Prostate gland (tissue), 2 donors: Measurements from ENCODE around the gene SMYD2. TPM values are rescaled to one million over a fixed set of nuclear protein-coding genes. Genes with fewer than 3 reads are reported as not detected.
A peak's percentile ranks its signal among the peaks of the same experiment; 100 is the strongest.

Experiments used
- DNase-seq: peaks from one replicate; pipeline ENCODE4 v3.0.0-alpha.2; 2019; ENCODE audit warnings: low spot score
- H3K27ac ChIP-seq, 2 donors: fragments of 200-600 bp; sonication (generic); 2 replicates each; pipeline ENCODE4 v1.5.1; 2017 to 2019
- H3K27me3 ChIP-seq: fragments of 200-600 bp; sonication (generic); replicated peaks from 2 replicates; pipeline ENCODE4 v1.5.1; 2019; ENCODE audit not compliant: insufficient read depth
- H3K36me3 ChIP-seq, 2 donors: fragments of 200-600 bp; sonication (generic); 1 replicate in 1 of 2; 2 replicates in 1 of 2; pipeline versions ENCODE4 v1.5.1 to v1.8.1; 2017 to 2019
- H3K4me1 ChIP-seq: fragments of 200-600 bp; sonication (generic); replicated peaks from 2 replicates; pipeline ENCODE4 v1.5.1; 2019
- H3K4me3 ChIP-seq, 2 donors: fragments of 200-600 bp; sonication (generic); 2 replicates each; pipeline ENCODE4 v1.5.1; 2017 to 2019
- H3K9me3 ChIP-seq: fragments of 200-600 bp; sonication (generic); 2 replicates; pipeline ENCODE4 v1.5.1; 2017
- CTCF ChIP-seq, 4 experiments: fragments of 200-600 bp in 2 of 4; fragments of 450-650 bp in 2 of 4; sonication (generic) in 2 of 4; IDR thresholded peaks; 1 replicate in 3 of 4; 2 replicates in 1 of 4; pipeline ENCODE4 v1.5.1; 2016 to 2019; ENCODE audit warnings: antibody characterized with exemption in 4 of 4, mild to moderate bottlenecking in 2 of 4, moderate library complexity in 2 of 4
- POLR2A ChIP-seq: fragments of 450-650 bp; IDR thresholded peaks from one replicate; pipeline ENCODE4 v1.6.1; 2016; ENCODE audit warnings: antibody characterized with exemption, mild to moderate bottlenecking
- POLR2AphosphoS5 ChIP-seq: sonication (generic); formaldehyde crosslinking; IDR thresholded peaks from one replicate; pipeline ENCODE4 v1.6.1; 2017; ENCODE audit warnings: antibody characterized with exemption
- WGBS: methylation state at CpG from one replicate; pipeline ENCODE4 v1.1.5; 2018; 5-methylcytosine and 5-hydroxymethylcytosine counted together
- intact Hi-C: fragments of 100-400 bp; cut with DNase I; formaldehyde crosslinking; loops from one replicate; pipeline ENCODE4 v1.14.2; 2022
- total RNA-seq, 2 donors: library from RNA; depleted of rRNA; stranded (reverse); fragments of >200 nt; gene quantifications; one replicate each; pipeline ENCODE4 v1.1.0, GENCODE V29; 2016

Gene SMYD2
- total RNA-seq, 2 donors from 2014 or later: 18.6 to 50.4 TPM

GRCh38 chr1:214329470-214330220 lies 48.7 kb downstream of the SMYD2 start:
- Histone ChIP-seq H3K9me3 (no peaks in the 10 kb centered on the region), H3K4me1 (peaks cover 11% of the 10 kb centered on the region), H3K27me3 (no peaks in the 10 kb centered on the region), H3K4me3 (no peak overlapping the region), H3K36me3 (no peaks in the 10 kb centered on the region), H3K27ac (peak overlapping the region; percentile 33 to 52)
- TF ChIP-seq POLR2AphosphoS5: no peak
- intact Hi-C loops: loop anchor here (2.0 to 10.0 kb wide), 3 partner anchors 69 to 1195 kb away; no protein-coding TSS in a partner anchor
- 51% methylated on average over 20 of the region's 20 CpGs for WGBS
- no peak for DNase-seq

- Histone ChIP-seq H3K27ac (peak overlapping the region; percentile 33 to 52), H3K36me3 (no peaks in the 10 kb centered on the region), H3K27me3 (no peaks in the 10 kb centered on the region), H3K9me3 (no peaks in the 10 kb centered on the region), H3K4me3 (no peak overlapping the region), H3K4me1 (peaks cover 11% of the 10 kb centered on the region)
- DNase-seq: peak; percentile 31
- TF ChIP-seq POLR2A (no peak), CTCF (IDR thresholded peaks at IDR 0.05) (no peak), POLR2AphosphoS5 (peak; percentile 53)
- 59% methylated on average over 3 of the region's 3 CpGs for WGBS
- intact Hi-C loops: loop anchor here (10.0 kb wide), 1 partner anchor 1195 kb away; no protein-coding TSS in a partner anchor
Observed at GRCh38 chr1:214330222-214330621, 49.3 kb downstream of the SMYD2 start.

- Histone ChIP-seq H3K27ac (peak overlapping the region; percentile 33 to 52), H3K27me3 (no peaks in the 10 kb centered on the region), H3K4me3 (no peak overlapping the region), H3K36me3 (no peaks in the 10 kb centered on the region), H3K9me3 (no peaks in the 10 kb centered on the region), H3K4me1 (peaks cover 11% of the 10 kb centered on the region)
- no peak for DNase-seq
- intact Hi-C loops: loop anchor here (10.0 kb wide), 1 partner anchor 1194 kb away; no protein-coding TSS in a partner anchor
- TF ChIP-seq POLR2A: no peak
- TF ChIP-seq CTCF (IDR thresholded peaks at IDR 0.05): no peak
- TF ChIP-seq POLR2AphosphoS5: no peak
- 65% methylated on average over 12 of the region's 12 CpGs for WGBS
Observed at GRCh38 chr1:214330715-214331114, 49.8 kb downstream of the SMYD2 start.

- Histone ChIP-seq H3K9me3 (no peaks in the 10 kb centered on the region), H3K36me3 (no peaks in the 10 kb centered on the region), H3K27me3 (no peaks in the 10 kb centered on the region), H3K4me1 (peaks cover 11% of the 10 kb centered on the region), H3K4me3 (no peak overlapping the region), H3K27ac (peak overlapping the region; percentile 33 to 52)
- WGBS: 96% methylated on average over 1 of the region's 1 CpG
- TF ChIP-seq POLR2A (no peak), POLR2AphosphoS5 (no peak), CTCF (IDR thresholded peaks at IDR 0.05) (no peak)
- no peak for DNase-seq
- intact Hi-C loops: loop anchor here (10.0 kb wide), 1 partner anchor 1194 kb away; no protein-coding TSS in a partner anchor
Observed at GRCh38 chr1:214331180-214331579, 50.2 kb downstream of the SMYD2 start.

- H3K4me1 ChIP-seq: peaks cover 11% of the 10 kb centered on the region
- H3K27me3 ChIP-seq: no peaks in the 10 kb centered on the region
- no peaks in the 10 kb centered on the region for H3K36me3 ChIP-seq
- no peak for TF ChIP-seq POLR2A
- TF ChIP-seq POLR2AphosphoS5: no peak
- peak in 3 of 4 experiments; percentile 25 to 44 (median 38) for TF ChIP-seq CTCF (IDR thresholded peaks at IDR 0.05)
- no peaks in the 10 kb centered on the region for H3K9me3 ChIP-seq
- DNase-seq: no peak
- H3K4me3 ChIP-seq: no peak overlapping the region
- intact Hi-C loops: loop anchor here (2.0 to 10.0 kb wide), 2 partner anchors 253 to 1193 kb away; no protein-coding TSS in a partner anchor
- 74% methylated on average over 9 of the region's 9 CpGs for WGBS
- H3K27ac ChIP-seq: no peak overlapping the region
Observed at GRCh38 chr1:214331827-214332423, 51.0 kb downstream of the SMYD2 start.
